Breast epithelium (tissue), 3 donors: Measurements from ENCODE around the gene ZNF423.

Source experiments
- POLR2A ChIP-seq: fragments of 450-650 bp; IDR thresholded peaks from one replicate; pipeline ENCODE4 v1.6.1; 2016; ENCODE audit warnings: antibody characterized with exemption, mild to moderate bottlenecking, moderate library complexity
- POLR2AphosphoS5 ChIP-seq, 3 donors: sonication (generic); formaldehyde crosslinking; IDR thresholded peaks; one replicate each; pipeline ENCODE4 v1.6.1; 2017; ENCODE audit warnings: antibody characterized with exemption in 3 of 3
- TF ChIP-seq, protein P1 (sequence below), 3 donors: fragments of 450-650 bp; IDR thresholded peaks; one replicate each; pipeline ENCODE4 v1.5.1; 2016 to 2017; ENCODE audit warnings: antibody characterized with exemption in 3 of 3, mild to moderate bottlenecking in 3 of 3, moderate library complexity in 3 of 3

DNA sequence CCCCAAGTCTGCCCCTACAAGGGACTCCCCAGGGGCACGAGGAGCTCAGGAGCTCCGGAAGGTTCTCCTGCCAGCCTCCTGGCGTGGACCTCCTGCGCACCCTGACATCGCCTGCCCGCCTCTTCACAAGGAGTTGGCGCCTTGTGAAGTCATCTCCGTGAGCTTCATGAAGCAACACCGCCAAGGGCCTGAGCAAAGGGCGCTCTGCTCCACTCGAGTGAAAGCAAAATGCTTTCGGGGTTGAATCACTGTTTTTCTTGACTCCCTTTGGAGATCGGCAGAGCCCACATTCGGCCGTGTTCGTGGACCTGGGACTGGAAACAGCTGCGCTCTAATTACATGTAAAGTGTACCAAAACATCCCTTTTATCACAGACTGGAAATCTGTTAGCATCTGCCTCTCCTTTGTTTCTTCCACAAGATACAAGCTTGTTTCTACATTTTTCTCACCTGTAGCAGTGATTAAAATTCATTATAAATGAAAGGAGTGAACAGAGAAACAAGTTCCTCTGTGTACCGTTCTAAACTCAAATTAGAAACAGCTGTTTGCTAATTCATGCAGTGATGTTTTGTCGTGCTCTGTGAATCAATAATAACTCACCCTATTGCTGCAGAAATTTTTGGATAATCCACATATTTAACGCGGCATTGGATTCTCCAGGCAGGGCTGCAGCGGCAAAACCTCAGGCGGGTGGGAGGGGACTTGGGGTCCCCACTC, 203.3 kb downstream of the ZNF423 start:
- TF ChIP-seq, protein P1, sequence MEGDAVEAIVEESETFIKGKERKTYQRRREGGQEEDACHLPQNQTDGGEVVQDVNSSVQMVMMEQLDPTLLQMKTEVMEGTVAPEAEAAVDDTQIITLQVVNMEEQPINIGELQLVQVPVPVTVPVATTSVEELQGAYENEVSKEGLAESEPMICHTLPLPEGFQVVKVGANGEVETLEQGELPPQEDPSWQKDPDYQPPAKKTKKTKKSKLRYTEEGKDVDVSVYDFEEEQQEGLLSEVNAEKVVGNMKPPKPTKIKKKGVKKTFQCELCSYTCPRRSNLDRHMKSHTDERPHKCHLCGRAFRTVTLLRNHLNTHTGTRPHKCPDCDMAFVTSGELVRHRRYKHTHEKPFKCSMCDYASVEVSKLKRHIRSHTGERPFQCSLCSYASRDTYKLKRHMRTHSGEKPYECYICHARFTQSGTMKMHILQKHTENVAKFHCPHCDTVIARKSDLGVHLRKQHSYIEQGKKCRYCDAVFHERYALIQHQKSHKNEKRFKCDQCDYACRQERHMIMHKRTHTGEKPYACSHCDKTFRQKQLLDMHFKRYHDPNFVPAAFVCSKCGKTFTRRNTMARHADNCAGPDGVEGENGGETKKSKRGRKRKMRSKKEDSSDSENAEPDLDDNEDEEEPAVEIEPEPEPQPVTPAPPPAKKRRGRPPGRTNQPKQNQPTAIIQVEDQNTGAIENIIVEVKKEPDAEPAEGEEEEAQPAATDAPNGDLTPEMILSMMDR (IDR thresholded peaks at IDR 0.05) = no peak
- TF ChIP-seq POLR2A (no peak), POLR2AphosphoS5 (IDR thresholded peaks at IDR 0.05) (peak in 1 of 3 donors; percentile 25)
